ENCODE measurements around the gene SLC27A5. TPM values are rescaled to one million over a fixed set of nuclear protein-coding genes. Genes with fewer than 3 reads are reported as not detected.
"Not testable (repeated sequence)": the region's sequence is repeated elsewhere in the genome, so short reads cannot be mapped to it uniquely, and the experiment has no call there.

The SLC27A5 gene
- total RNA-seq, 1 donor from 2014 or later = 7.2 TPM

DNA sequence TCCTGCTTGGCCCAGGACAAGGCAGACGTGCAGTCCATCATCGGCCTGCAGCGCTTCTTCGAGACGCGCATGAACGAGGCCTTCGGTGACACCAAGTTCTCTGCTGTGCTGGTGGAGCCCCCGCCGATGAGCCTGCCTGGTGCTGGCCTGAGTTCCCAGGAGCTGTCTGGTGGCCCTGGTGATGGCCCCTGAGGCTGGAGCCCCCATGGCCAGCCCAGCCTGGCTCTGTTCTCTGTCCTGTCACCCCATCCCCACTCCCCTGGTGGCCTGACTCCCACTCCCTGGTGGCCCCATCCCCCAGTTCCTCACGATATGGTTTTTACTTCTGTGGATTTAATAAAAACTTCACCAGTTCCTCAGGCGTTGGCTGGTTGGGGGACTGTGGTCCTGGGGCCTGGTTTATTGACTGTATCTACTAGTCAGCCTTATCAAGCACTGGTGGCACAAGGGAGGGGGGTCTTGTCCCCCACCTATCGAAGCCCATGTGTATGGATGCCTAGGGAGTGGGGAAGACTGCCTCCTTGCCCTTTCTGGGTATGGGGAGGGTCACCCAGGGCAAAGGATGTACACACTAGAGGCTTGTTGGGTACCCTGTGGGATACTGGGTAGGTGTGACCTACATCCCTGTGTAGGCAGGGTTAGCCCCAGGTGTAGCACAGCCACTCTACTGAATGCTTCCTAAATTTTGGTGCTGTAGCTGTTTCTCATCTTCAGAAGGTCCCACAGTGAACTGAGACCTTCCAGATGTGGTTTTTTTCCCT is 38.8 kb upstream of the SLC27A5 start:
- no peak for DNase-seq (ENCODE audit: low spot score)

DNA sequence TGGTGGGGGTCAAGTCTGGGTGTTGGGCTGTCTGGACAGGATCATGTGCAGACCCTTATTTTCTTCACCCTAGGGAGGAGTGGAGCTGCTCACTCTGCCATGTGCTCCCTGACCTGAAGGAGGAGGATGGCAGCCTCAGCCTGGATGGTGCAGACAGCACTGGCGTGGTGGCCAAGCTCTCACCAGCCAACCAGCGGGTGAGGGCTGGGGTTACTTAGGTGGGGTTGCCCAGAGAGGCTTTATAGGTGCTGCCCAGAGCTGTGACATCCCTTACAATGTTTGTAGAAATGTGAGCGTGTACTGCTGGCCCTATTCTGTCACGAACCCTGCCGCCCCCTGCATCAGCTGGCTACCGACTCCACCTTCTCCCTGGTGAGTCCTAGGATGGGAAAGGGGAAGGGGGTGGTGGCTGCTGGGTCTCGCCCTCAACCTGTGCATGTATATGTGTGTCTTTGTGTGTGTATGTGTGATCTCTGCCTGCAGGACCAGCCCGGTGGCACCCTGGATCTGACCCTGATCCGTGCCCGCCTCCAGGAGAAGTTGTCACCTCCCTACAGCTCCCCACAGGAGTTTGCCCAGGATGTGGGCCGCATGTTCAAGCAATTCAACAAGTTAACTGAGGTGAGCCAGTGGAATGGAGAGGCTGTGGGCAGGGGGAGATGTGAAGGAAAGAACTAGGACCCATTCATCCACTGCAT is 38.0 kb upstream of the SLC27A5 start:
- DNase-seq (ENCODE audit: low spot score) = no peak

DNA sequence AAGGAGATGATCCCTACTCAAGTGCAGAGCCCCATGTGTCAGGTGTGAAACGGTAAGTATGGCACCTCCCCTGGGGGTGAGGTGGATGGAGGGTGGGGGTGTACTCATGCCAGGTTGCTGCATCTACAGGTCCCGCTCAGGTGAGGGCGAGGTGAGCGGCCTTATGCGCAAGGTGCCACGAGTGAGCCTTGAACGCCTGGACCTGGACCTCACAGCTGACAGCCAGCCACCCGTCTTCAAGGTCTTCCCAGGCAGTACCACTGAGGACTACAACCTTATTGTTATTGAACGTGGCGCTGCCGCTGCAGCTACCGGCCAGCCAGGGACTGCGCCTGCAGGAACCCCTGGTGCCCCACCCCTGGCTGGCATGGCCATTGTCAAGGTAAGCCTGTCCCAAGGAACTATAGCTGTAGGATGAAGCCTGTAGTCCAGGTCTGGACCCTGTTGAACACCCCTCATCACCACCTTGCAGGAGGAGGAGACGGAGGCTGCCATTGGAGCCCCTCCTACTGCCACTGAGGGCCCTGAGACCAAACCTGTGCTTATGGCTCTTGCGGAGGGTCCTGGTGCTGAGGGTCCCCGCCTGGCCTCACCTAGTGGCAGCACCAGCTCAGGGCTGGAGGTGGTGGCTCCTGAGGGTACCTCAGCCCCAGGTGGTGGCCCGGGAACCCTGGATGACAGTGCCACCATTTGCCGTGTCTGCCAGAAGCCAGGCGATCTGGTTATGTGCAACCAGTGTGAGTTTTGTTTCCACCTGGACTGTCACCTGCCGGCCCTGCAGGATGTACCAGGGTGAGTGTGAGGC is 37.3 kb upstream of the SLC27A5 start:
- no peak for DNase-seq (ENCODE audit: low spot score)

GRCh38 chr19:58547323-58548312 is 35.8 kb upstream of the SLC27A5 start:
- DNase-seq (ENCODE audit: low spot score) = no peak

DNA sequence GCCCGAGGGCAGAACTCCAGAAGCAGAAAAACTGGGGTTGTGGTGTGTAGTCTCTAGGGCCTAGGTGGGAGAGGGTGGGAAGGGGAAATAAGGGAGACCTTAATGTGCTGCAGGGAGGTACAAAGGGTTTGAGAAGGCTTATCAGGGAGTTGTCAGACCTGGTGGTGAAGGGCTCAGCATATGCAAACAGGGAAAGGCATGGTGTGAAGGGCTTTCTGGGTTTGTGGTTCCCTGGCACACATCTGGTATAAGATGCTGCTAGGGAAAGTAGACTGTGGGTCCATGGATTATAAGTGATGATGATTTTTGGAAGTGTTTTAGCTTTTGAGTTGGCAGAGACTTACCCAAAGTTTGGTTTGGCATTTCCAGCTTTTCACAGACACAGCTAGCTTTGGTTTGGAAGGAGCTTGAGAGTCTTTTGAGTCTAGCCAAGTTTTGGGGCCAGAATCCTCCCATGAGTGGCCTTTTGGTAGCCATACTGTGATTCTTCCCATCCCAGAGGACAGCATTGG is 34.3 kb upstream of the SLC27A5 start:
- DNase-seq (ENCODE audit: low spot score) = no peak

GRCh38 chr19:58545286-58546018 is 33.7 kb upstream of the SLC27A5 start:
- no peak for DNase-seq (ENCODE audit: low spot score)

- DNase-seq (ENCODE audit: low spot score) = no peak
These were observed 32.9 kb upstream of the SLC27A5 start for GRCh38 chr19:58544591-58545285.

DNA sequence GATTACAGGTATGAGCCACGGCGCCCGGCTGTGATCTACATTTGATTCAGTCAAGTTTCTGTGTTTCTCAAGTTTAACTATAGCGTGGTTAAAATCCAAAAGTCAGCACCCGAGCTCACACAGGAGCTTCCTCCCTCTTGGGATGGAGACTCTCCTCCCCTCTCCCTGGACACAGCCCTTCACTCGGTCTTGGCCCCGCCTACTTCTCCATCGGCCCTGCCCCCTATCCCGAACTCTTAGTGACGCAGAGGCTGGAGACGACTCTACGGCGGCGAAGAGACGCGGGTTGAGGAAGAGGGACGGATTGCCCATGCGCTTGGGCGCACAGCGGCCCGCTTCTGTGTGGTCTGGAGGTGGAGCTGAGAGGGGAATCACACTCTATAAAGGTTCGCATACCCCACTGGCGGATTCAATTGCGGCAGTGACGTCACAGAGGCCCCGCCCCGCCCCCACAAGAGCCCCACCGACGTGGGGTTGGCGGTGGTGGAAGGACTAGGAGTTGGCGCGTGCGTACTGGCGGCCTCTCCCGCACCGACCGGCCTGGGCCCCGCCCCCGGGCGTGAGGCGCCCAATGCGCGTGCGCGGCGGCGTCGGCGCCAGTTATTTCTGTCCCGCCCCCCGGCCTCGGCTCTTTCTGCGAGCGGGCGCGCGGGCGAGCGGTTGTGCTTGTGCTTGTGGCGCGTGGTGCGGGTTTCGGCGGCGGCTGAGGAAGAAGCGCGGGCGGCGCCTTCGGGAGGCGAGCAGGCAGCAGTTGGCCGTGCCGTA is 32.2 kb upstream of the SLC27A5 start, which contains the start of gene TRIM28:
TRIM28 (plus strand) TSS at position 239 of the 765 bp plus-strand sequence. CDS start 694 bp downstream, outside the sequence.
- DNase-seq (ENCODE audit: low spot score) = peak; percentile 100

DNA sequence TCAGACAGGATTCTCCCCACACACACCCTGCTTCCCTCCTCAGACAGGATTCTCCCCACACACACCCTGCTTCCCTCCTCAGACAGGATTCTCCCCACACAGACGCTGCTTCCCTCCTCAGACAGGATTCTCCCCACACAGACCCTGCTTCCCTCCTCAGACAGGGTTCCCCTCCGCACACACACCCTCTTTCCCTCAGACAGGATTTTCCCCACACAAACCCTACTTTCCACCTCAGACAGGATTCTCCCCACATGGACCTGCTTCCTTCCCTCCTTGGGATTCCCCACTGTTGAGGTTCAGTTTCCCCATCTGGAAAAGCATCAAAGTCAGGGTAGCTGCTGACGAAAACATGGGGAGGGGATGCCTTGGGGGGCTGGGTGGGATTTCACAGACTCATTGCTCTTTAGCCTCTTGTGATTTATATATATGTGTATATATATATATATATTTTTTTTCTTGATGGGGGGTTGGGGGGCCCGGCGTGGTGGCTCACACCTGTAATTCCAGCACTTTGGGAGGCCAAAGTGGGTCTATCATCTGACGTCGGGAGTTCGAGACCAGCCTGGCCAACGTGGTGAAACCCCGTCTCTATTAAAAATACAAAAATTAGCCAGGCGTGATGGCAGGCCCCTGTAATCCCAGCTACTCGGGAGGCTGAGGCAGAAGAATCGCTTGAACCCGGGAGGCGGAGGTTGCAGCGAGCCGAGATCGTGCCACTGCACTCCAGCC is 31.0 kb upstream of the SLC27A5 start:
- not testable (repeated sequence) for DNase-seq (ENCODE audit: low spot score)

DNA sequence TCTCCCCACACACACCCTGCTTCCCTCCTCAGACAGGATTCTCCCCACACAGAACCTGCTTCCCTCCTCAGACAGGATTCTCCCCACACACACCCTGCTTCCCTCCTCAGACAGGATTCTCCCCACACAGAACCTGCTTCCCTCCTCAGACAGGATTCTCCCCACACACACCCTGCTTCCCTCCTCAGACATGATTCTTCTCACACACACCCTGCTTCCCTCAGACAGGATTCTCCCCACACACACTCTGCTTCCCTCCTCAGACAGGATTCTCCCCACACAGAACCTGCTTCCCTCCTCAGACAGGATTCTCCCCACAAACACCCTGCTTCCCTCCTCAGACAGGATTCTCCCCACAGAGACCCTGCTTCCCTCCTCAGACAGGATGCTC is 27.4 kb upstream of the SLC27A5 start:
- DNase-seq (ENCODE audit: low spot score) = not testable (repeated sequence)

DNA sequence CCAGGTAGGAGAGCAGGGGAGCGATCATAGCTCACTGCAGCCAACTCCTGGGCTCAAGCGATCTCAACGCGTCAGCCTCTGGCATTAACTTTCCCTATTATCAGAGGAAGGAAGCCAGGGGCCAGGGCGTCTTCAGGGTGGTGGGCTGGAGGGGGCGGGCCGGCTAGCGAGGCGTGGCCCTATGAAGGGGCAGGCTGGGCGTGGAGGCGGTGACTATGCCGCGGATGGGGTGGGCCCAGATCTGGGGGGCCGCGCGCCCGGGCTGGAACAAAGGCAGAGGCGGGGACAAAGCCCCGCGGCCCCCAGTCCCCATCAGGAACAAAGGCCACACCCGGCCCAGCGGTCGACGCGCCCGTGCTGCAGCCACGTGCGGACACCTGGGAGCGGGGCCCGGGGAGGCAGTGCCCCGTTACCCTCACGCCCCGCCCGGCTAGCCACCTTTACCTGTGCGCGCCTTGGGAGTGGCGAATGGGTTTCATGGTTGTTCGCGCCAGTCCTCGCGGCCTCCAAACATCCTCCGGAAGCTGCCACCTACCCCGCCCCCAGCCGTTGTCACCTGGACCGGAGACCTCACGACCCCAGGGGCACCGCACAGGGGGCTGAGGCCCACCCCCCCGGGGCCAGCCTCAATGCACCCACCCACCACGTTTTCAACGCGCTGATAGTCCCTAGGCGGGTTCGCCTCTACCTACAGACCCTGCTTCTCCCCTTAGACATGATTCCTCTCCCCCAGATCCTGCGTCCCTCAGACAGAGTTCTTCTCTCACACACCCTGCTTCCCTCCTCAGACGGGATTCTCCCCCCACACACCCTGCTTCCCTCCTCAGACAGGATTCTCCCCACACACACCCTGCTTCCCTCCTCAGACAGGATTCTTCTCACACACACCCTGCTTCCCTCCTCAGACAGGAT is 26.7 kb upstream of the SLC27A5 start:
- peak; percentile 65 for DNase-seq (ENCODE audit: low spot score)

GRCh38 chr19:58536852-58537798 is 25.3 kb upstream of the SLC27A5 start:
- no peak for DNase-seq (ENCODE audit: low spot score)

DNA sequence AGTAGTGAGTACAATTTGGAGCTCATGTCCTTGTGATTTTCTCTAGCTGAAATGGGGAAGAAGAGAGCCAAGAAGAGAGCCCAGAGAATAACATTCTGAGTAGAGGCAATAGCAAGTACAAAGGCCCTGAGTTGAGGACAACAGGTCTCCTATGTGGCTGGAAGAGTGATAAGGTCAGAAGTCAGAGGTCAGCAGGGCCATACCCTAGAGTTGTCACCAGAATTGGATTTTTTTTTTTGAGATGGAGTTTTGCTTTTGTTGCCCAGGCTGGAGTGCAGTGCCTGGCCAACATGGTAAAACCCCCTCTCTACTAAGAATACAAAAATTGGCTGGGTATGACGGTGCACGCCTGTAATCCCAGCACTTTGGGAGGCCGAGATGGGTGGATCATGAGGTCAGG is 24.1 kb upstream of the SLC27A5 start:
- DNase-seq (ENCODE audit: low spot score) = no peak

- no peak for DNase-seq (ENCODE audit: low spot score)
These were observed 19.4 kb upstream of the SLC27A5 start for GRCh38 chr19:58531034-58531840.

DNA sequence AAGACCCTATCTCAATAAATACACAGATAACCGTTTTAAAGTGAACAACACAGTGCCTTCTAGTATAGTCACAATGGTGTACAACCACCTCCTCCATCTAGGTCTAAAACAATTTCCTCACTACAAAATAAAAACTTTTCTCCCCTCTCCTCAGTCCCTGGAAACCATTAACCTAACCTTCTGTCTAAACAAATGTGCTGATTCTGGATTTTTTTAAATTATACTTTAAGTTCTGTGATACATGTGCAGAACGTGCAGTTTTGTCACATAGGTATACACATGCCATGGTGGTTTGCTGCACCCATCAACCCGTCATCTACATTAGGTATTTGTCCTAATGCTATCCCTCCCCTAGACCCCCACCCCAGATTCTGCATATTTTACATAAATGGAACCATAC is 17.6 kb upstream of the SLC27A5 start:
- no peak for DNase-seq (ENCODE audit: low spot score)
